DND-41 (cell line): ENCODE results near the gene CAPSL.
"Not testable (repeated sequence)": the region's sequence is repeated elsewhere in the genome, so short reads cannot be mapped to it uniquely, and the experiment has no call there.

Source experiments
- ATAC-seq: fragments of 200-7000 bp; cut with Tn5 transposase; 3 replicates; pipeline ENCODE4 v1.9.1; 2021; ENCODE audit warnings: low read depth; ENCODE audit not compliant: insufficient read depth
- DNase-seq: peaks from one replicate; pipeline ENCODE4 v3.0.0-alpha.2; 2020
- H2AFZ ChIP-seq: 2 replicates; pipeline ENCODE4 v1.6.0; 2012; ENCODE audit warnings: low read depth, low read length
- H3K27ac ChIP-seq: 2 replicates; pipeline ENCODE4 v1.5.1; 2012; ENCODE audit warnings: low read length, inconsistent platforms
- H3K27me3 ChIP-seq: fragments of 200-600 bp; sonication (generic); 2 replicates; pipeline ENCODE4 v1.6.0; 2012; ENCODE audit warnings: low read length, mild to moderate bottlenecking, inconsistent platforms; ENCODE audit not compliant: insufficient read depth, poor library complexity
- H3K36me3 ChIP-seq: 2 replicates; pipeline ENCODE4 v1.5.1; 2012; ENCODE audit warnings: low read length, inconsistent platforms; ENCODE audit not compliant: insufficient read depth
- H3K4me1 ChIP-seq: 2 replicates; pipeline ENCODE4 v1.5.1; 2012; ENCODE audit warnings: mild to moderate bottlenecking, low read length; ENCODE audit not compliant: insufficient read depth
- H3K4me2 ChIP-seq: 2 replicates; pipeline ENCODE4 v1.6.0; 2012; ENCODE audit warnings: mild to moderate bottlenecking, moderate library complexity, low read length, inconsistent platforms; ENCODE audit not compliant: insufficient read depth
- H3K4me3 ChIP-seq, 2 experiments: fragments of 200-600 bp in 1 of 2; shearing (Covaris generic) in 1 of 2; 2 replicates each; pipeline ENCODE4 v1.5.1; 2012 to 2016; ENCODE audit warnings: inconsistent platforms in 2 of 2, low read length in 2 of 2, mild to moderate bottlenecking in 2 of 2, low read depth in 1 of 2, moderate library complexity in 1 of 2
- H3K79me2 ChIP-seq: 2 replicates; pipeline ENCODE4 v1.6.0; 2012; ENCODE audit warnings: low read length, inconsistent platforms; ENCODE audit not compliant: insufficient read depth
- H3K9ac ChIP-seq: 2 replicates; pipeline ENCODE4 v1.6.0; 2012; ENCODE audit warnings: low read depth, mild to moderate bottlenecking, inconsistent platforms, low read length, moderate library complexity
- H3K9me3 ChIP-seq: 2 replicates; pipeline ENCODE4 v1.5.1; 2012; ENCODE audit warnings: low read length, moderate library complexity, mild to moderate bottlenecking, inconsistent platforms; ENCODE audit not compliant: insufficient read depth, severe bottlenecking
- H4K20me1 ChIP-seq: 2 replicates; pipeline ENCODE4 v1.6.0; 2012; ENCODE audit warnings: low read length; ENCODE audit not compliant: insufficient read depth
- CTCF ChIP-seq: IDR thresholded peaks from 2 replicates; pipeline ENCODE4 v1.5.1; 2012; ENCODE audit warnings: borderline replicate concordance, low read length, moderate library complexity, mild to moderate bottlenecking; ENCODE audit not compliant: poor library complexity, severe bottlenecking; ENCODE audit errors: extremely low read depth
- EZH2 ChIP-seq: IDR thresholded peaks from 3 replicates; pipeline ENCODE4 v1.6.1; 2012; ENCODE audit warnings: borderline replicate concordance, low read depth, mild to moderate bottlenecking, moderate library complexity, low read length, inconsistent platforms; ENCODE audit not compliant: severe bottlenecking

Gene CAPSL

DNA sequence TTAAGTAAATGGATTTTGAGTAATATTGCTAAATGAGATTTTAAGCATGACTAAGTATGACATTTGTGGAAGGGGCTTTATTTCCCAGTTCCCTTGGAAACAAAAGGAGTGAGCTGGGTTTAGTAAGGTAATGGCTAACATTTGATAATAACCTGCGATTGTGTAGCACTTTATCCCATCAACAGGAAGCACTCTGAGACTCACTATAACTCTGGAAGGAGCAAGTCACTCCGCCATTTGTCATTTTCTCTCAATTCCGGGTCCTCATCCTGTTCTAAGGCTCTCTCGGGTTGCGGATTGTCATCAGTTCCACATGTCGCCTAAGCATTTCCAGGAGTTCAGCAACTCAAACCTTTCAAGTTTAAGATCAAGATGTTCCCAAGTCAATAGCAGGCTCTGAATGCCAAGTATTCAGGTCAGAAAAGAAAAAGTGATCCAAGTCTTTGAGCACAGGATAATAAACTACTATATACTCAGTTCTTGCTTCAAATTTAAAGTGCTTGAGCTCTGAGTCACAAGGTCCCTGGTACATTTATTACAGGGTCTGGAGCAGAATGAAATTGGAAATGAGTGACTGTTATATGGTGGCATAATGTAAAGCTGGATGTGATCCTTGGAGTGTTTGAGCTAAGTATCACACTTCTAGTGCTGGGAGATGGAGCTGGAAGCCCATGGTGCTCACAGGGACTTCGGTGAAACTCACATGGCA lies 39.3 kb downstream of the CAPSL start:
- peak overlapping the region; percentile 47 for H3K4me2 ChIP-seq
- DNase-seq (no peak), ATAC-seq (peak; percentile 4; the same call in 2 of the 3 replicates)
- no peak for TF ChIP-seq EZH2
- TF ChIP-seq CTCF = no peak
- H3K27ac ChIP-seq = peak overlapping the region; percentile 95
- no peak overlapping the region; the same call in 1 of the 2 replicates for H2AFZ ChIP-seq
- H3K4me1 ChIP-seq = peaks cover 95% of the 10 kb centered on the region
- peaks cover under 1% of the 10 kb centered on the region for H3K9me3 ChIP-seq
- H3K4me3 ChIP-seq = peak overlapping the region in 1 of 2 experiments; percentile 2; a peak in 1 of 4 replicates
- H3K36me3 ChIP-seq = no peaks in the 10 kb centered on the region
- H3K9ac ChIP-seq = peak overlapping the region; percentile 78
- no peaks in the 10 kb centered on the region for H4K20me1 ChIP-seq
- no peaks in the 10 kb centered on the region for H3K27me3 ChIP-seq
- H3K79me2 ChIP-seq = peaks cover 13% of the 10 kb centered on the region

GRCh38 chr5:35894131-35894530 lies 44.3 kb downstream of the CAPSL start:
- Histone ChIP-seq H3K9ac (no peak overlapping the region), H3K27me3 (no peaks in the 10 kb centered on the region), H4K20me1 (no peaks in the 10 kb centered on the region), H3K4me3 (no peak overlapping the region), H3K9me3 (no peaks in the 10 kb centered on the region), H2AFZ (no peak overlapping the region), H3K4me2 (no peak overlapping the region), H3K79me2 (peaks cover 13% of the 10 kb centered on the region), H3K27ac (peak overlapping the region; percentile 73), H3K36me3 (no peaks in the 10 kb centered on the region), H3K4me1 (peaks cover 74% of the 10 kb centered on the region)
- DNase-seq (no peak), ATAC-seq (no peak)
- TF ChIP-seq EZH2 = no peak
- TF ChIP-seq CTCF = no peak

- Histone ChIP-seq H3K79me2 (peaks cover 11% of the 10 kb centered on the region), H3K4me1 (peaks cover 63% of the 10 kb centered on the region), H3K27ac (peak overlapping the region; percentile 49; the same call in 1 of the 2 replicates)
- H2AFZ ChIP-seq, DNase-seq, H4K20me1 ChIP-seq, ATAC-seq, H3K9ac ChIP-seq, H3K4me3 ChIP-seq, H3K4me2 ChIP-seq, H3K36me3 ChIP-seq, H3K9me3 ChIP-seq, H3K27me3 ChIP-seq: not testable (repeated sequence)
Observed at GRCh38 chr5:35892799-35893198, 45.6 kb downstream of the CAPSL start.
